HG02610 (cell line): ENCODE results near the gene MKLN1.

ENCODE experiments used
- ATAC-seq: cut with Tn5 transposase; IDR thresholded peaks from one replicate; pipeline ENCODE4 v1.9.1; 2021; ENCODE audit warnings: mild to moderate bottlenecking, moderate library complexity; ENCODE audit not compliant: unreplicated experiment

Gene MKLN1

GRCh38 chr7:131497454-131497853 is 169.8 kb downstream of the MKLN1 start:
- ATAC-seq: no peak

- ATAC-seq: no peak
These were observed 170.7 kb downstream of the MKLN1 start for GRCh38 chr7:131498237-131498885.

- ATAC-seq: no peak
These were observed 172.1 kb downstream of the MKLN1 start for GRCh38 chr7:131499801-131500200.

GRCh38 chr7:131500357-131500756 is 172.7 kb downstream of the MKLN1 start:
- ATAC-seq: no peak

- peak; percentile 92 for ATAC-seq
These were observed 173.7 kb downstream of the MKLN1 start for GRCh38 chr7:131501422-131501821.

- ATAC-seq: peak; percentile 10
These were observed 174.4 kb downstream of the MKLN1 start for GRCh38 chr7:131501930-131502685.

GRCh38 chr7:131502810-131503508 is 175.3 kb downstream of the MKLN1 start:
- no peak for ATAC-seq

GRCh38 chr7:131503639-131504038 is 176.0 kb downstream of the MKLN1 start:
- ATAC-seq: no peak

GRCh38 chr7:131504157-131504899 is 176.7 kb downstream of the MKLN1 start:
- no peak for ATAC-seq

GRCh38 chr7:131505037-131505620 is 177.5 kb downstream of the MKLN1 start:
- peak; percentile 33 for ATAC-seq

GRCh38 chr7:131505636-131506557 is 178.2 kb downstream of the MKLN1 start:
- ATAC-seq: no peak

- ATAC-seq: no peak
These were observed 178.9 kb downstream of the MKLN1 start for GRCh38 chr7:131506597-131506996.

- peak; percentile 42 for ATAC-seq
These were observed 180.1 kb downstream of the MKLN1 start for GRCh38 chr7:131507592-131508331.

- no peak for ATAC-seq
These were observed 181.2 kb downstream of the MKLN1 start for GRCh38 chr7:131508754-131509486.

- no peak for ATAC-seq
These were observed 182.1 kb downstream of the MKLN1 start for GRCh38 chr7:131509781-131510180.

- ATAC-seq: no peak
These were observed 183.4 kb downstream of the MKLN1 start for GRCh38 chr7:131511071-131511470.

GRCh38 chr7:131511774-131512535 is 184.3 kb downstream of the MKLN1 start:
- ATAC-seq: no peak
